ENCODE data around the gene PIGM.

The PIGM gene

DNA sequence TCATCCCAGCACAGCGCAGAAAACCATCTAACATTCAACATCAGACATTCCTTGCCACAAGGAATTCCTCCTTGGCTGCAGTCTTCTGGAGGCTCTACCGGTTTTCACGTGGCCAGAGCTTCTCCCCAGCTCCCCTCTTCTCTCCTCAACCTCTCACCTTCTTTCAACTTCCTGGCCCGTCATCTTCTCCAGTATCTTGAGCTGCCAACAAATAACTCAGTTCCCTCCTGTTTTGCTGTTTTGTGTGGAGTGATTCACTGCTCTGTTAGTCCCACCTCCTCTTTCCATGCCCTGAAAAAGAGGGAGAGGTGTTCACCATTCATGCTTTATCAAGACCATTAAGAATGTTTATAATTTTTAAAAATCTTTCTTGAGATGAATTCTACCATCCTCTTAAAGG lies 32.6 kb downstream of the PIGM start:
- TF ChIP-seq, protein P1, sequence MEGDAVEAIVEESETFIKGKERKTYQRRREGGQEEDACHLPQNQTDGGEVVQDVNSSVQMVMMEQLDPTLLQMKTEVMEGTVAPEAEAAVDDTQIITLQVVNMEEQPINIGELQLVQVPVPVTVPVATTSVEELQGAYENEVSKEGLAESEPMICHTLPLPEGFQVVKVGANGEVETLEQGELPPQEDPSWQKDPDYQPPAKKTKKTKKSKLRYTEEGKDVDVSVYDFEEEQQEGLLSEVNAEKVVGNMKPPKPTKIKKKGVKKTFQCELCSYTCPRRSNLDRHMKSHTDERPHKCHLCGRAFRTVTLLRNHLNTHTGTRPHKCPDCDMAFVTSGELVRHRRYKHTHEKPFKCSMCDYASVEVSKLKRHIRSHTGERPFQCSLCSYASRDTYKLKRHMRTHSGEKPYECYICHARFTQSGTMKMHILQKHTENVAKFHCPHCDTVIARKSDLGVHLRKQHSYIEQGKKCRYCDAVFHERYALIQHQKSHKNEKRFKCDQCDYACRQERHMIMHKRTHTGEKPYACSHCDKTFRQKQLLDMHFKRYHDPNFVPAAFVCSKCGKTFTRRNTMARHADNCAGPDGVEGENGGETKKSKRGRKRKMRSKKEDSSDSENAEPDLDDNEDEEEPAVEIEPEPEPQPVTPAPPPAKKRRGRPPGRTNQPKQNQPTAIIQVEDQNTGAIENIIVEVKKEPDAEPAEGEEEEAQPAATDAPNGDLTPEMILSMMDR (conservative IDR thresholded peaks at IDR 0.05; ENCODE audit: low read length): no peak
- no peak for DNase-seq (ENCODE audit: low read depth)
- no peak overlapping the region for H3K4me3 ChIP-seq (ENCODE audit: low read length)

DNA sequence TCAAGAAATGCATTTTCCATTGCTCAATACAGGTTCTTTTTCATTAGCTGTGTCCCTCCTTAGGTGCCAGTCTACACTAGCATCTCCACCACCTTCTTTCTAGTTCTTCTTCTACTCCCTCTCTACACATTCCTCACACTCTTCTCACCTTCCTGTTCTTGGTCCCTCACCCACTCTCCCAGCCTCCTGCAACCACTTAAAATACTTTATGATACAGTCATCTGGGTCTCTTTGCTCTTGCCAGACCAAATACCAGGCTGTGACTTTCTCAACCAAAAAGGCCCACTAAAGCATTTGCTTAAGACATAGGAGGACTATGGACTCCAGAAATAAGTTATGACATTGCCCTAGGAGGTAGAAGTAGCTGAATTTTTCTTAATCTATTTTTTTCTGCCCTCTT lies 35.1 kb downstream of the PIGM start:
- no peak overlapping the region for H3K4me3 ChIP-seq (ENCODE audit: low read length)
- TF ChIP-seq, protein P1 (conservative IDR thresholded peaks at IDR 0.05; ENCODE audit: low read length): no peak
- peak; percentile 95 for DNase-seq (ENCODE audit: low read depth)

DNA sequence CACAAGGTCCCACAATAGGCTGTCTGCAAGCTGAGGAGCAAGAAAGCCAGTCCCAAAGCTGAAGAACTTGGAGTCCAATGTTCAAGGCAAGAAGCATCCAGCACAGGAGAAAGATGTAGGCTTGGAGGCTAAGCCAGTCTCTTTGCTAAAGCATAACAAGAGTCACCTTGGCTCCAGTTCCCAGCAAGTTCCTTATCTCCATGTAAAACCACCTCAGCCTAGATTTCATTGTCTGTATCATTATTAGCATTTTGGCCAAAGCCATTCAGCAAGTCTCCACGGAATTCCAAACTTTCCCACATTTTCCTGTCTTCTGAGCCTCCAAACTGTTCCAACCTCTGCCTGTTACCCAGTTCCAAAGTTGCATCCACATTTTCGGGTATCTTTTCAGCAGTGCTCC lies 36.9 kb downstream of the PIGM start:
- TF ChIP-seq, protein P1 (conservative IDR thresholded peaks at IDR 0.05; ENCODE audit: low read length): no peak
- H3K4me3 ChIP-seq (ENCODE audit: low read length): no peak overlapping the region
- DNase-seq (ENCODE audit: low read depth): no peak

DNA sequence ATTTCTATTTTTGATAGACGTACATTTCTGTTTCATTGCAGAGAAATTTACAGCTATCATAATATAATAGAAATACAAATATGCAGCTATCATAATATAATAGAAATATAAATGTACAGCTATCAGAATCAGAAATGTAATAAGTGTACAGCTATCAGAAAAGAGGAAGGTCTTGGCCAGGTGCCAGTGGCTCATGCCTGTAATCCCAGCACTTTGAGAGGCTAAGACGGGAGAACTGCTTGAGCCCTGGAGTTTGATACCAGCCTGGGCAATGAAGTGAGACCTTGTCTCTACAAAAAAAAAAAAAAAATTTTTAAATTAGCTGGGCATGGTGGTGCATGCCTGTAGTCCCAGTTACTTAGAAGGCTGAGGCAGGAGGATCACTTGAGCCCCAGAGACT lies 37.9 kb downstream of the PIGM start:
- no peak overlapping the region for H3K4me3 ChIP-seq (ENCODE audit: low read length)
- no peak for DNase-seq (ENCODE audit: low read depth)
- TF ChIP-seq, protein P1 (conservative IDR thresholded peaks at IDR 0.05; ENCODE audit: low read length): no peak

DNA sequence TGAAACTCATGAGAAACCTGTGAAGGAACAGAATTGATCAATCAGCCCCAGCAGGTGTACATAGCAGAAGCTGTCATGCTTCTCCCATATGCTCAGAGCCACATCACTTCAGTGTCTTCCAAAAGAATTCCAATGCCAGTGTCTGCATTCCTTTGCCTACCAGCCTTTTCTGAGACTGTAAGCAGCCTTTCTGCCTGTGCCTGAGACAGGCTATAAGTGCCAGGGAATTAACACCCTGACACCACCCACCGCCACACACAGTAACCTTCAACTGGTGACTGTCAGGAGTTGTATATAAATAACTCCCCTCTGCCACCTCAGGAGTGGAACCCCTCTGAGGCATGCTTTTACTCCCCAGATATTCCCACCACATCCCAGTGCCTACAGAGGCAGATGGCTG lies 39.6 kb downstream of the PIGM start:
- no peak overlapping the region for H3K4me3 ChIP-seq (ENCODE audit: low read length)
- TF ChIP-seq, protein P1 (conservative IDR thresholded peaks at IDR 0.05; ENCODE audit: low read length): no peak
- DNase-seq (ENCODE audit: low read depth): peak; percentile 46

DNA sequence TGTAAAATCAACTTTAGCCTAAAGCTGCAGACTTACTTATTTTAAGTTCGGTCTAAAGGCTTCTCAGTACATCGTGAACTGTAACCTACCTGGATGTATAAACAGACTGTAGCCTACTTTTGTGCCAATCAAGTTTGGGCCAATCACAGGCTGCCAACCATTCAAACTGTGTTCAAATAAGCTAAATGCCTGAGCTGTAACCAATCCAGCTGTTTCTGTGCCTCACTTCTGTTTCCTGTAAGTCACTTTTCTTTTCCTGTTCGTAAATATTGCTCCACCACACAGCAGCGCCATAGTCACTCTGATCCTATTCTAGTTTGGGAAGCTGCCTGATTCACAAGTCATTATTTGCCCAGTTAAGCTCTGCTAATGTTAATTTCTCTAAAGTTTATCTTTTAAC lies 40.3 kb downstream of the PIGM start:
- no peak overlapping the region for H3K4me3 ChIP-seq (ENCODE audit: low read length)
- TF ChIP-seq, protein P1 (conservative IDR thresholded peaks at IDR 0.05; ENCODE audit: low read length): no peak
- DNase-seq (ENCODE audit: low read depth): peak; percentile 49

DNA sequence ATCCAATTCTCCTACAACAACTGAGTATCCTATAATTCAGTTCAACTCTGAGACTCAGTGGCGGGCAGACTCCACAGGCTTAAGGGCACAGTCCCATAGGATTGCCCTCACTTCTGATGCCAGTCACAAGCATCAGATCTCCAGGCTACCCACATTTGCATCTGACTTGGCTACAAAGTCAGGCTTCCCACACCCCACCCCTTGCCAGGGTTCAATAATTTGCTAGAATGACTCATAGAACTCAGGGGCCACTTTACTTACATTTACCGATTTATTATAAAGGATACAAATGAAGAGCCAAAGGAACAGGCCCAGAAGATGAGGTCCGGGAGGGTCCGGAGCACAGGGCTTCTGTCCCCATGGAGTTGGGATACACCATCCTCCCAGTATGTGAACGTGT lies 41.8 kb downstream of the PIGM start:
- H3K4me3 ChIP-seq (ENCODE audit: low read length): no peak overlapping the region
- no peak for DNase-seq (ENCODE audit: low read depth)
- TF ChIP-seq, protein P1 (conservative IDR thresholded peaks at IDR 0.05; ENCODE audit: low read length): no peak

Data from AG10803 (cell line).